ENCODE results near the gene CHP1. TPM values are rescaled to one million over a fixed set of nuclear protein-coding genes. Genes with fewer than 3 reads are reported as not detected.
A peak's percentile ranks its signal among the peaks of the same experiment; 100 is the strongest.
"Not testable (repeated sequence)": the region's sequence is repeated elsewhere in the genome, so short reads cannot be mapped to it uniquely, and the experiment has no call there.

Gene CHP1
- total RNA-seq, 2 donors from 2014 or later: 65.3 to 115 TPM

- peaks cover 4% of the 10 kb centered on the region for H3K27me3 ChIP-seq (replicated peaks; ENCODE audit: insufficient read depth)
- H3K4me3 ChIP-seq: no peak overlapping the region
- H3K9me3 ChIP-seq: no peaks in the 10 kb centered on the region
- H3K4me1 ChIP-seq (ENCODE audit: control insufficient read depth in 1 of 2, low read depth in 2 of 2): no peaks in the 10 kb centered on the region
- ATAC-seq (ENCODE audit: insufficient number of reproducible peaks, low FRiP score, low read depth) (no peak), DNase-seq (ENCODE audit: low spot score) (no peak)
- H3K27ac ChIP-seq: no peak overlapping the region
- no peaks in the 10 kb centered on the region for H3K36me3 ChIP-seq
- TF ChIP-seq, protein P1, sequence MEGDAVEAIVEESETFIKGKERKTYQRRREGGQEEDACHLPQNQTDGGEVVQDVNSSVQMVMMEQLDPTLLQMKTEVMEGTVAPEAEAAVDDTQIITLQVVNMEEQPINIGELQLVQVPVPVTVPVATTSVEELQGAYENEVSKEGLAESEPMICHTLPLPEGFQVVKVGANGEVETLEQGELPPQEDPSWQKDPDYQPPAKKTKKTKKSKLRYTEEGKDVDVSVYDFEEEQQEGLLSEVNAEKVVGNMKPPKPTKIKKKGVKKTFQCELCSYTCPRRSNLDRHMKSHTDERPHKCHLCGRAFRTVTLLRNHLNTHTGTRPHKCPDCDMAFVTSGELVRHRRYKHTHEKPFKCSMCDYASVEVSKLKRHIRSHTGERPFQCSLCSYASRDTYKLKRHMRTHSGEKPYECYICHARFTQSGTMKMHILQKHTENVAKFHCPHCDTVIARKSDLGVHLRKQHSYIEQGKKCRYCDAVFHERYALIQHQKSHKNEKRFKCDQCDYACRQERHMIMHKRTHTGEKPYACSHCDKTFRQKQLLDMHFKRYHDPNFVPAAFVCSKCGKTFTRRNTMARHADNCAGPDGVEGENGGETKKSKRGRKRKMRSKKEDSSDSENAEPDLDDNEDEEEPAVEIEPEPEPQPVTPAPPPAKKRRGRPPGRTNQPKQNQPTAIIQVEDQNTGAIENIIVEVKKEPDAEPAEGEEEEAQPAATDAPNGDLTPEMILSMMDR (IDR thresholded peaks at IDR 0.05): no peak
These were observed 11.7 kb upstream of the CHP1 start for GRCh38 chr15:41219381-41219780.

- no peaks in the 10 kb centered on the region for H3K27me3 ChIP-seq (replicated peaks; ENCODE audit: insufficient read depth)
- peak overlapping the region; percentile 65 to 95 for H3K27ac ChIP-seq
- no peaks in the 10 kb centered on the region for H3K9me3 ChIP-seq
- ATAC-seq (ENCODE audit: insufficient number of reproducible peaks, low FRiP score, low read depth) (no peak), DNase-seq (ENCODE audit: low spot score) (no peak)
- TF ChIP-seq, protein P1 (IDR thresholded peaks at IDR 0.05): no peak
- H3K4me1 ChIP-seq (ENCODE audit: control insufficient read depth in 1 of 2, low read depth in 2 of 2): peaks cover 12 to 15% of the 10 kb centered on the region in 2 donors
- H3K4me3 ChIP-seq: peak overlapping the region; percentile 90
- no peaks in the 10 kb centered on the region for H3K36me3 ChIP-seq
These were observed 771 bp upstream of the CHP1 start for GRCh38 chr15:41230345-41230649.

DNA sequence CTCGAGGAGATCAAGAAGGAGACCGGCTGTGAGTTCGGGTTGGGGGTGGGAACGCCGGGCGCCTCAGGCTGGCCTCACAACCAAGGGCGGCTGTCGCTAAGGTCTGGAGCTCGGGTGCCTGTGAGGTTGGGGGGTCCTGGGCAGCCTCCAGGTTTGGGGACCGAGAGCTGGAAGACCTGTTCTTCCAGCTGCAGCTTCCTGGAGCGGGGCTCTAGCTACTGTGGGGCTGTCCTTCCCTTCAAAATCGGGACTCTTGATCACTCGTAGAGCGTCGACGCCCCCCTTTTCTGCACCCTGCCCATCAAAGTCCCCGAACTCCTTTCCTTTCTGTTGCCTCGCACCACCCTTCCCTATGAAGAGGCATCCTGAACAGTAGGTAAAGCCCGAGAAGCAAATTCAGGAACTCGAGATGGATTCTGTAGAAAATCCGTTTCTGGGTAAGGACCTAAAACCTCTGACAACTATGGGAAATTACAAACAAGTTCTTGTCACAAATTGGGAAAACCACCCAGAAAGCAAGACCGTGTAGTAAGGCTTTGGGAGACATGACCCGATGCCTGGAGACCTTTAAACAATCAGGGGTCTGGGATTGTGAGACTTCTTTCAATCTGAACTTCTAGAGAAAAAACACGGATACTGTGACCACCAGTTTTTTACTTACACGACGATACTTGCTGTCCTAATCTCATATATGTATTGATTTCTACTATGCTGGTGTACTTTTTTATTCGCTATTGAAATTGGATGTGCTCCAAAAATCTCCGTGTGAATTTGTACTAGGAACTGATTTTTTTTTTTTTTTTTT, 556 bp downstream of the CHP1 start:
- DNase-seq (ENCODE audit: low spot score): peak; percentile 23
- H3K9me3 ChIP-seq: no peaks in the 10 kb centered on the region
- TF ChIP-seq, protein P1 (IDR thresholded peaks at IDR 0.05): no peak

DNA sequence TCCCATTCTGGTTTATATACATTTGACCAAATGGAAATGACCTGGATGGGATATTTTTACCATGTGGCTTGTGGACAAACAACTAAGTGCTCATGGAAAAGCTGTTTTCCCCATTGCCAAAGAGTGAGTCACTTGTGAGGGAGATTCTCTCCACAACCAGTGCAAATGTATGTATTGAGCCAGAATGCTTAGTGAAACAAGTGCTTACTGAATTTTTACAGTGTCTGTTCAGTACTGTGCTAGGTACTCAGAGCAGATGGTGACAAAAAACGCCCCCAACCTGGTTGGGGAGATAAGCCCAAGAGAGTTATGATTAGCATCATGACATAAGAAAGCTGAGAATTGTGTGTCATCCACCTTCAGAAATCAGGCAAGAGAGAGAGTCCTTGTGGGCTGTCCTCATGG, 2.3 kb downstream of the CHP1 start:
- Histone ChIP-seq H3K36me3 (no peaks in the 10 kb centered on the region), H3K4me3 (no peak overlapping the region), H3K9me3 (no peaks in the 10 kb centered on the region), H3K27me3 (replicated peaks; ENCODE audit: insufficient read depth) (no peaks in the 10 kb centered on the region), H3K4me1 (ENCODE audit: control insufficient read depth in 1 of 2, low read depth in 2 of 2) (peaks cover 12 to 15% of the 10 kb centered on the region in 2 donors), H3K27ac (no peak overlapping the region)
- no peak for DNase-seq (ENCODE audit: low spot score)
- ATAC-seq (ENCODE audit: insufficient number of reproducible peaks, low FRiP score, low read depth): no peak
- TF ChIP-seq, protein P1 (IDR thresholded peaks at IDR 0.05): no peak

More for the DNA sequence above, 556 bp downstream of the CHP1 start:
- peaks cover 12 to 15% of the 10 kb centered on the region in 2 donors for H3K4me1 ChIP-seq (ENCODE audit: control insufficient read depth in 1 of 2, low read depth in 2 of 2)
- peak; percentile 51 for ATAC-seq (ENCODE audit: insufficient number of reproducible peaks, low FRiP score, low read depth)
- peak overlapping the region; percentile 90 for H3K4me3 ChIP-seq
- no peaks in the 10 kb centered on the region for H3K36me3 ChIP-seq
- H3K27ac ChIP-seq: peak overlapping the region; percentile 90 to 95
- H3K27me3 ChIP-seq (replicated peaks; ENCODE audit: insufficient read depth): no peaks in the 10 kb centered on the region

- H3K4me1 ChIP-seq (ENCODE audit: control insufficient read depth in 1 of 2, low read depth in 2 of 2): peaks cover 12 to 15% of the 10 kb centered on the region in 2 donors
- H3K36me3 ChIP-seq; H3K9me3 ChIP-seq; H3K27me3 ChIP-seq (replicated peaks; ENCODE audit: insufficient read depth); DNase-seq (ENCODE audit: low spot score); H3K27ac ChIP-seq; H3K4me3 ChIP-seq; ATAC-seq (ENCODE audit: insufficient number of reproducible peaks, low FRiP score, low read depth): not testable (repeated sequence)
These were observed 4.2 kb downstream of the CHP1 start for GRCh38 chr15:41235228-41235627.

All from thoracic aorta (tissue), 2 donors.